Measurements from ENCODE around the gene TENM4.
"Not testable (repeated sequence)": the region's sequence is repeated elsewhere in the genome, so short reads cannot be mapped to it uniquely, and the experiment has no call there.

Gene TENM4

GRCh38 chr11:78829146-78829545, 611.7 kb downstream of the TENM4 start:
- Histone ChIP-seq H3K27me3 (ENCODE audit: control insufficient read depth, insufficient read depth, low read length) (no peaks in the 10 kb centered on the region), H3K9ac (ENCODE audit: low read length) (no peak overlapping the region), H3K36me3 (ENCODE audit: control insufficient read depth, insufficient read depth, low read length) (no peaks in the 10 kb centered on the region), H3K4me3 (ENCODE audit: low read length) (no peak overlapping the region), H3K9me3 (ENCODE audit: control insufficient read depth, low read length) (no peaks in the 10 kb centered on the region), H3K4me1 (ENCODE audit: control insufficient read depth, insufficient read depth, low read length) (no peaks in the 10 kb centered on the region)

GRCh38 chr11:78828676-78829075, 612.2 kb downstream of the TENM4 start:
- H3K4me3 ChIP-seq (ENCODE audit: low read length) = no peak overlapping the region
- no peaks in the 10 kb centered on the region for H3K36me3 ChIP-seq (ENCODE audit: control insufficient read depth, insufficient read depth, low read length)
- H3K9me3 ChIP-seq (ENCODE audit: control insufficient read depth, low read length) = no peaks in the 10 kb centered on the region
- H3K27me3 ChIP-seq (ENCODE audit: control insufficient read depth, insufficient read depth, low read length) = no peaks in the 10 kb centered on the region
- H3K4me1 ChIP-seq (ENCODE audit: control insufficient read depth, insufficient read depth, low read length) = no peaks in the 10 kb centered on the region
- H3K9ac ChIP-seq (ENCODE audit: low read length) = no peak overlapping the region

- not testable (repeated sequence) for H3K9ac ChIP-seq (ENCODE audit: low read length); H3K4me3 ChIP-seq (ENCODE audit: low read length); H3K36me3 ChIP-seq (ENCODE audit: control insufficient read depth, insufficient read depth, low read length); H3K9me3 ChIP-seq (ENCODE audit: control insufficient read depth, low read length); H3K27me3 ChIP-seq (ENCODE audit: control insufficient read depth, insufficient read depth, low read length); H3K4me1 ChIP-seq (ENCODE audit: control insufficient read depth, insufficient read depth, low read length)
Measured at GRCh38 chr11:78827291-78827690, 613.5 kb downstream of the TENM4 start.

GRCh38 chr11:78825591-78826020, 615.2 kb downstream of the TENM4 start:
- no peaks in the 10 kb centered on the region for H3K36me3 ChIP-seq (ENCODE audit: control insufficient read depth, insufficient read depth, low read length)
- H3K4me3 ChIP-seq (ENCODE audit: low read length) = no peak overlapping the region
- no peaks in the 10 kb centered on the region for H3K9me3 ChIP-seq (ENCODE audit: control insufficient read depth, low read length)
- H3K4me1 ChIP-seq (ENCODE audit: control insufficient read depth, insufficient read depth, low read length) = no peaks in the 10 kb centered on the region
- no peak overlapping the region for H3K9ac ChIP-seq (ENCODE audit: low read length)
- no peaks in the 10 kb centered on the region for H3K27me3 ChIP-seq (ENCODE audit: control insufficient read depth, insufficient read depth, low read length)

- Histone ChIP-seq H3K4me1 (ENCODE audit: control insufficient read depth, insufficient read depth, low read length) (no peaks in the 10 kb centered on the region), H3K9ac (ENCODE audit: low read length) (no peak overlapping the region), H3K4me3 (ENCODE audit: low read length) (no peak overlapping the region), H3K9me3 (ENCODE audit: control insufficient read depth, low read length) (no peaks in the 10 kb centered on the region), H3K36me3 (ENCODE audit: control insufficient read depth, insufficient read depth, low read length) (no peaks in the 10 kb centered on the region), H3K27me3 (ENCODE audit: control insufficient read depth, insufficient read depth, low read length) (no peaks in the 10 kb centered on the region)
Measured at GRCh38 chr11:78823588-78823987, 617.2 kb downstream of the TENM4 start.

- H3K4me3 ChIP-seq (ENCODE audit: low read length) = no peak overlapping the region
- H3K27me3 ChIP-seq (ENCODE audit: control insufficient read depth, insufficient read depth, low read length) = no peaks in the 10 kb centered on the region
- no peaks in the 10 kb centered on the region for H3K4me1 ChIP-seq (ENCODE audit: control insufficient read depth, insufficient read depth, low read length)
- H3K36me3 ChIP-seq (ENCODE audit: control insufficient read depth, insufficient read depth, low read length) = no peaks in the 10 kb centered on the region
- H3K9me3 ChIP-seq (ENCODE audit: control insufficient read depth, low read length) = no peaks in the 10 kb centered on the region
- H3K9ac ChIP-seq (ENCODE audit: low read length) = no peak overlapping the region
Measured at GRCh38 chr11:78822931-78823423, 617.9 kb downstream of the TENM4 start.

- Histone ChIP-seq H3K4me1 (ENCODE audit: control insufficient read depth, insufficient read depth, low read length) (no peaks in the 10 kb centered on the region), H3K9ac (ENCODE audit: low read length) (no peak overlapping the region), H3K36me3 (ENCODE audit: control insufficient read depth, insufficient read depth, low read length) (no peaks in the 10 kb centered on the region), H3K27me3 (ENCODE audit: control insufficient read depth, insufficient read depth, low read length) (no peaks in the 10 kb centered on the region), H3K4me3 (ENCODE audit: low read length) (no peak overlapping the region), H3K9me3 (ENCODE audit: control insufficient read depth, low read length) (no peaks in the 10 kb centered on the region)
Measured at GRCh38 chr11:78821371-78822306, 619.2 kb downstream of the TENM4 start.

GRCh38 chr11:78820741-78821140, 620.1 kb downstream of the TENM4 start:
- no peaks in the 10 kb centered on the region for H3K36me3 ChIP-seq (ENCODE audit: control insufficient read depth, insufficient read depth, low read length)
- H3K27me3 ChIP-seq (ENCODE audit: control insufficient read depth, insufficient read depth, low read length) = no peaks in the 10 kb centered on the region

GRCh38 chr11:78818201-78818600, 622.6 kb downstream of the TENM4 start:
- Histone ChIP-seq H3K9ac (ENCODE audit: low read length) (no peak overlapping the region), H3K9me3 (ENCODE audit: control insufficient read depth, low read length) (no peaks in the 10 kb centered on the region), H3K27me3 (ENCODE audit: control insufficient read depth, insufficient read depth, low read length) (no peaks in the 10 kb centered on the region), H3K4me1 (ENCODE audit: control insufficient read depth, insufficient read depth, low read length) (no peaks in the 10 kb centered on the region), H3K4me3 (ENCODE audit: low read length) (no peak overlapping the region), H3K36me3 (ENCODE audit: control insufficient read depth, insufficient read depth, low read length) (no peaks in the 10 kb centered on the region)

More at GRCh38 chr11:78820741-78821140, 620.1 kb downstream of the TENM4 start:
- H3K9me3 ChIP-seq (ENCODE audit: control insufficient read depth, low read length) = no peaks in the 10 kb centered on the region
- no peak overlapping the region for H3K9ac ChIP-seq (ENCODE audit: low read length)
- H3K4me1 ChIP-seq (ENCODE audit: control insufficient read depth, insufficient read depth, low read length) = no peaks in the 10 kb centered on the region
- no peak overlapping the region for H3K4me3 ChIP-seq (ENCODE audit: low read length)

GRCh38 chr11:78815831-78816230, 625.0 kb downstream of the TENM4 start:
- Histone ChIP-seq H3K9me3 (ENCODE audit: control insufficient read depth, low read length) (no peaks in the 10 kb centered on the region), H3K4me3 (ENCODE audit: low read length) (no peak overlapping the region), H3K9ac (ENCODE audit: low read length) (no peak overlapping the region), H3K27me3 (ENCODE audit: control insufficient read depth, insufficient read depth, low read length) (no peaks in the 10 kb centered on the region), H3K4me1 (ENCODE audit: control insufficient read depth, insufficient read depth, low read length) (no peaks in the 10 kb centered on the region), H3K36me3 (ENCODE audit: control insufficient read depth, insufficient read depth, low read length) (no peaks in the 10 kb centered on the region)

GRCh38 chr11:78812513-78813293, 628.1 kb downstream of the TENM4 start:
- no peak overlapping the region for H3K9ac ChIP-seq (ENCODE audit: low read length)
- no peaks in the 10 kb centered on the region for H3K36me3 ChIP-seq (ENCODE audit: control insufficient read depth, insufficient read depth, low read length)
- H3K27me3 ChIP-seq (ENCODE audit: control insufficient read depth, insufficient read depth, low read length) = no peaks in the 10 kb centered on the region
- H3K9me3 ChIP-seq (ENCODE audit: control insufficient read depth, low read length) = no peaks in the 10 kb centered on the region
- no peak overlapping the region for H3K4me3 ChIP-seq (ENCODE audit: low read length)
- no peaks in the 10 kb centered on the region for H3K4me1 ChIP-seq (ENCODE audit: control insufficient read depth, insufficient read depth, low read length)

GRCh38 chr11:78810559-78811009, 630.2 kb downstream of the TENM4 start:
- no peaks in the 10 kb centered on the region for H3K27me3 ChIP-seq (ENCODE audit: control insufficient read depth, insufficient read depth, low read length)
- H3K9me3 ChIP-seq (ENCODE audit: control insufficient read depth, low read length) = no peaks in the 10 kb centered on the region
- H3K36me3 ChIP-seq (ENCODE audit: control insufficient read depth, insufficient read depth, low read length) = no peaks in the 10 kb centered on the region
- peak overlapping the region; percentile 5 for H3K9ac ChIP-seq (ENCODE audit: low read length)
- no peaks in the 10 kb centered on the region for H3K4me1 ChIP-seq (ENCODE audit: control insufficient read depth, insufficient read depth, low read length)
- H3K4me3 ChIP-seq (ENCODE audit: low read length) = no peak overlapping the region

Measured in mucosa of stomach (tissue), 1 donor.